ENCODE results near the gene OR10H4. TPM values are rescaled to one million over a fixed set of nuclear protein-coding genes. Genes with fewer than 3 reads are reported as not detected.
"Not testable (repeated sequence)": the region's sequence is repeated elsewhere in the genome, so short reads cannot be mapped to it uniquely, and the experiment has no call there.

The OR10H4 gene
- total RNA-seq, 2 donors from 2014 or later, result not detected

DNA sequence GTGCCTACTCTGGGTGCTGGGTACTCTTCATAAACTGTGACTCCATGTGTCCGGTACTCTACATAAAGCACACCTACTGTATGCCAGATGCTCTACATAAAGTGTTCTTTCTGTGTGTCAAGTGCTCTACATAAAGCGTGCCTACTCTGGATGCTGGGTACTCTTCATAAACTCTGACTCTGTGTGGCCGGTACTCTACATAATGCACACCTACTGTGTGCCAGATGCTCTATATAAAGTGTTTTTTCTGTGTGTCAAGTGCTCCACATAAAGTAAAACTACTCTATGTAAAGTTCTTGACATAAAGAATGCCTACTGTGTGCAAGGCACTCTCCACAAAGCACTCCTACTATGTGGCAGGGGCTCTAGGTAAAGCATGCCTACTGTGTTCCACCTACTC lies 12.6 kb upstream of the OR10H4 start:
- DNase-seq (ENCODE audit: low spot score), result no peak
- intact Hi-C loops (cut with DNase I), result no loop called here

DNA sequence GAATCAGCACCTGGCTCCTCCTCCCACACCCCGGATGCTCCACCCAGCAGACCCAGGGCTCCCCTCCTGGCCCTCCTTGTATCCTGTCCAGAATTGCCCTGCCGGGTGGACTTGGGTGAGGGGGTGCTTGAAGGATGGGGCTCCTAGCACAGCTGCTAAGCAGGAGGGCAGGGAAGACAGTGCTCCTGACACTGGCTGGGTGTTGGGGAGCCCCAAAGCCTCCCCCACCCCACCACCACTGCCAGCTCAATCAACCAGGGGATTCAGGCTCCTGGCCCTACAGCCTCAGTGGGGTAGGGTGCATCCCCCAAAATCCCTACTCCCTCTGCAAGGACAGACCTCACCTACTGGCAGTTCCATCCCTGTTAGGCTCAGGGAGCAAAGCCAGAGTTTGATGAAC lies 11.9 kb upstream of the OR10H4 start:
- intact Hi-C loops (cut with DNase I), result no loop called here
- no peak for DNase-seq (ENCODE audit: low spot score)

DNA sequence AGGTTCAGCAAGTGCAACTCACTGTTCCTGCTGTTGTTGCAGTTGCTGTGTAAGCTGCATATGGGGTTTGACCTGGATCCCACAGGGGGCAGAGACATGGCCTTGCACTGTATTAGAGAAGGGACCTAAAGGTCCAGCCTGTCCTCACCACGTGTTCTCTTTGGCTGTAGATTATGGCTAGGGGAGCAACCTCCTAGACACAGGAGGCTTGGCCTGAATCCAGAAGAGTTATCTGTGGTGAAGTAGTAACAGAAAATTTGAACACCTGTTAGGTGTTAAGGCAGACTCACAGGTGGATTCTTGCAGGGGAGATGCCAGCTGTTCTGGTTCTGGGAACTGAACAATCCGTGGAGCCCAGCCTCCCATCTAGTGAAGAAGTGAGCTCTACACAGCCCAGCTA lies 11.0 kb upstream of the OR10H4 start:
- no peak for DNase-seq (ENCODE audit: low spot score)
- intact Hi-C loops (cut with DNase I), result no loop called here

DNA sequence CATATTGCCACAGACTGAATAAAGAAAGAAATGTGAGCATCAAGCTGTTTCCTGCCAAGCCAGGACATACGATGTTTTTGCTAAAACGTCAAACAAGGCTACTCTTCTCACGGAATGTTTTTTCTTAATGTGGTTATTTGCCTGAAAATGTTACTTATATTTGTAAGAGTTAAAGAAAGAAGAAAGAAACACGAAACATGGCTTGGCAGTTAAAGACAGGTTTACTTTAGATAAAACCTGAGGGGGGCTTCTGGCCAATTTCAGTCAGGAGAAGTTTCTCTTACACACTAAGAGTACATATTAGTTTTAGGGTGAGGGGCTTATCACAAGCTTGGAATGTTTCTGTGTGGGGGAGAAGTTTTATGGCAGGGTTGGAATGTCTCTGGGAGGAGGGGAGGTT lies 4.4 kb upstream of the OR10H4 start:
- DNase-seq (ENCODE audit: low spot score), result no peak
- intact Hi-C loops (cut with DNase I), result no loop called here

GRCh38 chr19:15945301-15945700 lies 3.5 kb upstream of the OR10H4 start:
- intact Hi-C loops (cut with DNase I), result no loop called here
- no peak for DNase-seq (ENCODE audit: low spot score)

DNA sequence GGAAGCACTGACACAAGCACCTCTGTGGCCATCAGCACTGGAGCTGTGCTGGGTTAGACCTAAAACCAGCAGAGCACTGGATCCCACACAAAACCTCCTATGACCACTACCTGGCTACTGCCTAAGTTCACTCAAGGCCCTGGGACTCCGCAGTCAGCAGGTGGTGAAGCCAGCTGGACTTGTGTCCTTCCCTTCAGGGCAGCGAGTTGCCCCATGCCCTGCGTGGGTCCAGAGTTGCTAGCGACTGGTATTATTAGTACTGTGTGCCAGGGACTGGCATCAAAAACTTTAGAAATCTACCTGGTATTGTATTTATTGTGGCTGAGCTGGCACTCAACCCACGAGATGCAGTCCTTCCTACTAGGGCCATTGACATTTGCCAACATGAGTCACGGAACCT lies 6.0 kb downstream of the OR10H4 start:
- no peak for DNase-seq (ENCODE audit: low spot score)
- intact Hi-C loops (cut with DNase I), result no loop called here

GRCh38 chr19:15962319-15962718 lies 13.5 kb downstream of the OR10H4 start:
- intact Hi-C loops (cut with DNase I), result no loop called here
- no peak for DNase-seq (ENCODE audit: low spot score)

GRCh38 chr19:15964231-15964630 lies 15.4 kb downstream of the OR10H4 start:
- no peak for DNase-seq (ENCODE audit: low spot score)
- intact Hi-C loops (cut with DNase I), result no loop called here

- no peak for DNase-seq (ENCODE audit: low spot score)
- intact Hi-C loops (cut with DNase I), result no loop called here
These were observed 22.5 kb downstream of the OR10H4 start for GRCh38 chr19:15971224-15971780.

GRCh38 chr19:15972043-15972442 lies 23.2 kb downstream of the OR10H4 start:
- intact Hi-C loops (cut with DNase I); DNase-seq (ENCODE audit: low spot score): not testable (repeated sequence)

- intact Hi-C loops (cut with DNase I), result no loop called here
- no peak for DNase-seq (ENCODE audit: low spot score)
These were observed 26.0 kb downstream of the OR10H4 start for GRCh38 chr19:15974856-15975255.

- DNase-seq (ENCODE audit: low spot score), result no peak
- intact Hi-C loops (cut with DNase I), result no loop called here
These were observed 28.3 kb downstream of the OR10H4 start for GRCh38 chr19:15976836-15977689.

DNA sequence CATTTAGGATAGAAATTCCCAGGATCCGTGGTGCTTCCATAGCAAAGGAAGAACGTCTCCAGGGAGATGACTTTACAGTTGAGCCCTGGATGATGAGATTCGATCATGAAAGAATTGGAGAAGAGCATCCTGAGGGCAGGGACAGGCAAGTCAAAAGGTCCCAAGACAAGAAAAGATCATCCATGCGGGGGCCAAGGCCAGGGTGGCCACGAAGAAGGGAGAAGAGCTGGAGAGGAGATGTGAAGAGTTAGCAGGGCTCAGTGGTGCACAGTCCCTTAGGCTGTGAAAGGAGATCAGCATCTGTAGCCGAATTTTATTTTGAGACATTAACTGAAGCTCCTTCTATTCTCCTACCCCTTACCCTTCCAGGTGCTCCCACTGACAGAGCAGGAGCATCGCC lies 28.9 kb downstream of the OR10H4 start:
- intact Hi-C loops (cut with DNase I), result no loop called here
- no peak for DNase-seq (ENCODE audit: low spot score)

DNA sequence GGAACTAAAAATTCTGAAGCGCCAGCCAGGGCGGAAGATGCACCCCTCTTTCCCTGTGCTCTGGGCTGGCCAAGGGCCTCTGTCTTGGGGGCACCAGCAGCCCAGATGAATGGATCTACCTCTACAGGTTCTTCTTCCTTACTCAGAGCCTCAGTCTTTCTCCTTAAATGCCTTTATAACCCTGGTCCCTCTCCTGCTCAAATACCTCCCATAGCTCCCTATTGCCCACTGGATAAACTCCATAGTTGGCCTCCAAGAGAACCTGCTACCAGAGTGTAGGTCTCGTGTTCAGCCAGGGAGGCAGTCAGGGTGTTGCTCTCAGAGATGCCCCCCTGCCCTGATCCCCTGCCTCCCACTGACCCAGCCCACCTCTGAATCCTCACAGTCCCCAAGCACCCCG lies 30.5 kb downstream of the OR10H4 start:
- DNase-seq (ENCODE audit: low spot score), result no peak
- intact Hi-C loops (cut with DNase I), result no loop called here

DNA sequence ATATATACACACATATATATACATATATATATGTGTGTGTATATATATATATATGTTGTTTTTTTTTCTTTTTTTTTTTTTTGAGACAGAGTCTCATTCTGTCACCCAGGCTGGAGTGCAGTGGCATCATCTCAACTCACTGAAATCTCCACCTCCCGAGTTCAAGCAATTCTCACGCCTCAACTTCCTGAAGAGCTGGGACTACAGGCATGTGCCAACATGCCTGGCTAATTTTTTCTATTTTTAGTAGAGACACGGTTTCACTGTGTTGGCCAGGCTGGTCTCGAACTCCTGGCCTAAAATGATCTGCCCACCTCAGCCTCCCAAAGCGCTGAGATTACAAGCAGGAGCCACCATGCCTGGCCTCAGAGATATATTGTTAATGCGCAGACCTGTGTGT lies 37.0 kb downstream of the OR10H4 start:
- intact Hi-C loops (cut with DNase I); DNase-seq (ENCODE audit: low spot score): not testable (repeated sequence)

DNA sequence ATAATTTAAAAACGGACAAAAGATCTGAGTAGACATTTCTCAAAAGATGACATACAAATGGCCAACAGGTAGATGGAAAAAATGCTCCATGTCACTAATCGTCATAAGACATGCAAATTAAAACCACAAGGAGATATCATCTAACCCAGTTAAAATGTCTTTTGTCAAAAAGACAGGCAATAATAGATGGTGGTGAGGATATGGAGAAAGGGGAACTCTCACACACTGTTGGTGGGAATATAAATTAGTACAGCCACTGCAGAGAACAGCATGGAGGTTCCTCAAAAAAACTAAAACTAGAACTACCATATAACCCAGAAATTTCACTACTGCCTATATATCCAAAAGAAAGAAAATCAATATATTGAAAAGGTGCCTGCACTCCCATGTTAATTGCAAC lies 37.9 kb downstream of the OR10H4 start:
- intact Hi-C loops (cut with DNase I), result no loop called here
- no peak for DNase-seq (ENCODE audit: low spot score)

DNA sequence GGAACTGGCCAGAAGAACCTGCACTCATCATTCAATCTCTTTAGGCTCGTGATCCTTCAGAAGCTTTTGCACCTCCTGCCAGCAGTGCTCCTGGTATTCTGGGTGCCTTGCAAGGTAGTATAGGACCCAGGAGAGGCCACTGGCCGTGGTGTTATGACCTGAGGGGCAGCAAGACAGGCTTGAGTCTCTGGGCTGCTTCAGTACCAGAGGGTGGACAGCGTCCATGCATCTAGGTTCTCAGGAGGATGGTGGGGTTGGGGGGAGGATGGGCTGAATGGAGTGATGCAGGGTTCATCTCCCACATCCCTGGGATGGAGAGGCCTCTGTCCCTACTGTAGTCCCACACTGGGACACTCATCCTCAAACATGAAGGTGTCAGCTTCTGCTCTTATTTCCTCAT lies 41.1 kb downstream of the OR10H4 start:
- intact Hi-C loops (cut with DNase I), result no loop called here
- no peak for DNase-seq (ENCODE audit: low spot score)

GRCh38 chr19:15991602-15992001 lies 42.8 kb downstream of the OR10H4 start:
- no peak for DNase-seq (ENCODE audit: low spot score)
- intact Hi-C loops (cut with DNase I), result no loop called here

- no peak for DNase-seq (ENCODE audit: low spot score)
These were observed 43.2 kb downstream of the OR10H4 start for GRCh38 chr19:15992014-15992413.

DNA sequence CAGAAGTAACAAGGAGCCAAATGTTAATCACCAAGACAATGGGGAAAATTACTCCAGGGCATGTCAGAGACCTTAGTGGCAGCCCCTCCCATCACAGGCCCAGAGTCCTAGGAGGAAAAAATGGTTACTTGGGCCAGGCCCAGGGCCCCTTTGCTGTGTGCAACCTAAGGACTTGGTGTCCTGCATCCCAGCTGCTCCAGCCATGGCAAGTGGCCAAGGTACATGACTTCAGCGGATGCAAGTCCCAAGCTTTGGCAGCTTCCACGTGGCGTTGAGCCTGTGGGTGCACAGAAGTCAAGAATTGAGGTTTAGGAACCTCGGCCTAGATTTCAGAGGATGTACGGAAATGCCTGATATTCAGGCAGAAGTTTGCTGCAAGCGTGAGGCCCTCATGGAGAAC lies 46.7 kb downstream of the OR10H4 start:
- DNase-seq (ENCODE audit: low spot score), result no peak
- intact Hi-C loops (cut with DNase I), result no loop called here

More at GRCh38 chr19:15992014-15992413, 43.2 kb downstream of the OR10H4 start:
- intact Hi-C loops (cut with DNase I), result no loop called here

GRCh38 chr19:15998166-15998565 lies 49.4 kb downstream of the OR10H4 start:
- no peak for DNase-seq (ENCODE audit: low spot score)
- intact Hi-C loops (cut with DNase I), result no loop called here
